Lung (tissue), 12 donors: ENCODE results near the gene SOCS7. TPM values are rescaled to one million over a fixed set of nuclear protein-coding genes. Genes with fewer than 3 reads are reported as not detected.
A peak's percentile ranks its signal among the peaks of the same experiment; 100 is the strongest.

Source experiments
- ATAC-seq: fragments of 200-7000 bp; cut with Tn5 transposase; one replicate; pipeline ENCODE4 v1.9.1; 2020; ENCODE audit warnings: moderate number of reproducible peaks; ENCODE audit not compliant: insufficient read depth, low FRiP score
- DNase-seq, 3 donors: peaks; one replicate each; pipeline ENCODE4 v3.0.0-alpha.2; 2013 to 2017
- H3K27ac ChIP-seq, 2 donors: one replicate each; pipeline ENCODE4 v1.5.1; 2013; ENCODE audit warnings: mild to moderate bottlenecking in 2 of 2, moderate library complexity in 2 of 2, control low read depth in 1 of 2, inconsistent platforms in 1 of 2, low read depth in 1 of 2, low read length in 1 of 2
- H3K27me3 ChIP-seq, 3 donors: one replicate each; pipeline ENCODE4 v1.5.1; 2013; ENCODE audit warnings: low read length in 2 of 3; ENCODE audit not compliant: control insufficient read depth in 3 of 3, insufficient read depth in 3 of 3
- H3K36me3 ChIP-seq, 4 donors: one replicate each; pipeline ENCODE4 v1.5.1; 2013; ENCODE audit warnings: low read length in 4 of 4, mild to moderate bottlenecking in 1 of 4, moderate library complexity in 1 of 4; ENCODE audit not compliant: control insufficient read depth in 4 of 4, insufficient read depth in 4 of 4
- H3K4me1 ChIP-seq, 5 donors: one replicate each; pipeline ENCODE4 v1.5.1; 2013; ENCODE audit warnings: low read length in 5 of 5, mild to moderate bottlenecking in 2 of 5, moderate library complexity in 1 of 5; ENCODE audit not compliant: control insufficient read depth in 5 of 5, insufficient read depth in 5 of 5
- H3K4me3 ChIP-seq: one replicate; pipeline ENCODE4 v1.5.1; 2013; ENCODE audit warnings: mild to moderate bottlenecking, control low read depth, moderate library complexity
- H3K9ac ChIP-seq, 2 donors: one replicate each; pipeline ENCODE4 v1.5.1; 2013; ENCODE audit warnings: low read length in 2 of 2, control low read depth in 1 of 2; ENCODE audit not compliant: insufficient read depth in 1 of 2
- H3K9me3 ChIP-seq, 4 donors: one replicate each; pipeline ENCODE4 v1.5.1; 2013; ENCODE audit warnings: low read length in 3 of 4, mild to moderate bottlenecking in 1 of 4, moderate library complexity in 1 of 4; ENCODE audit not compliant: control insufficient read depth in 4 of 4, insufficient read depth in 3 of 4
- WGBS, 2 donors: extraction: QIAGEN DNeasy Blood & Tissue Kit; methylation state at CpG; one replicate each; pipeline ENCODE4 v1.1.7; 2013; 5-methylcytosine and 5-hydroxymethylcytosine counted together
- polyA plus RNA-seq, 2 donors: library from polyadenylated mRNA; stranded (reverse); fragments of 200-250 nt; gene quantifications; one replicate each; pipeline ENCODE4 v1.2.1, GENCODE V29; 2013
- total RNA-seq, 2 donors: library from RNA; depleted of rRNA in 1 of 2; stranded (reverse); fragments of >200 nt in 1 of 2; gene quantifications; one replicate each; pipeline ENCODE4 v1.2.1, GENCODE V29; 2014 to 2021
- TF ChIP-seq, protein P1 (sequence below): IDR thresholded peaks from 2 replicates; pipeline ENCODE4 v1.5.1; 2012; ENCODE audit warnings: mild to moderate bottlenecking; ENCODE audit errors: control extremely low read depth, extremely low read depth
- donor health status: control.
- donor health status: control.
- donor health status: Bipolar disorder and iron deficiency.
- donor health status: healthy.
- donor health status: DM: yes; HTN: yes; CAD: no.

SOCS7 gene
- total and polyA plus RNA-seq, 4 donors = 6.5 to 23.6 (median 10.2) TPM

DNA sequence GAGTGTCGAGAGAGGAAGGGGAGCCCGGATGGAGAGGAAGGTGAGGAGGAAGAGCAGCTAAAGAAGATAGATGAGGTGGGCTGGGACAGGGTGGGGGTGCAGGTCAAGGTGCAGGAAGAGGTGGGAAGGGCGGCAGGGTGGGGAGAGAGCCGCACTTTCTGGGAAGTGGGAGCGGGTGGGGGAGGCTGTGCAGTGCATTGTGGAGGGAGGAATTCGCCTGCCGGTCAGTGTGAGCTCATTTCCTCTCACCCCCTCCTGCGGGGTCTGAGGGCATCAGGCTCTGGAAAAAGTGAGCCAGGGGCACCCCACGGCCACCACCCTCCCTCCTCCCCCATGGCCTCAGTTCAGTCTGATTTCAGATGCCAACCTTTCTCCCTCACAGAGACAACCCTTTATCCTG, 74.1 kb downstream of the SOCS7 start:
- DNase-seq (peak in 1 of 3 donors; percentile 26), ATAC-seq (no peak)
- H3K27me3 ChIP-seq = no peaks in the 10 kb centered on the region
- whole genome bisulfite sequencing, 2 donors = 23 to 29% methylated on average over 7 to 9 of the region's 9 CpGs
- no peaks in the 10 kb centered on the region for H3K9me3 ChIP-seq
- TF ChIP-seq, protein P1, sequence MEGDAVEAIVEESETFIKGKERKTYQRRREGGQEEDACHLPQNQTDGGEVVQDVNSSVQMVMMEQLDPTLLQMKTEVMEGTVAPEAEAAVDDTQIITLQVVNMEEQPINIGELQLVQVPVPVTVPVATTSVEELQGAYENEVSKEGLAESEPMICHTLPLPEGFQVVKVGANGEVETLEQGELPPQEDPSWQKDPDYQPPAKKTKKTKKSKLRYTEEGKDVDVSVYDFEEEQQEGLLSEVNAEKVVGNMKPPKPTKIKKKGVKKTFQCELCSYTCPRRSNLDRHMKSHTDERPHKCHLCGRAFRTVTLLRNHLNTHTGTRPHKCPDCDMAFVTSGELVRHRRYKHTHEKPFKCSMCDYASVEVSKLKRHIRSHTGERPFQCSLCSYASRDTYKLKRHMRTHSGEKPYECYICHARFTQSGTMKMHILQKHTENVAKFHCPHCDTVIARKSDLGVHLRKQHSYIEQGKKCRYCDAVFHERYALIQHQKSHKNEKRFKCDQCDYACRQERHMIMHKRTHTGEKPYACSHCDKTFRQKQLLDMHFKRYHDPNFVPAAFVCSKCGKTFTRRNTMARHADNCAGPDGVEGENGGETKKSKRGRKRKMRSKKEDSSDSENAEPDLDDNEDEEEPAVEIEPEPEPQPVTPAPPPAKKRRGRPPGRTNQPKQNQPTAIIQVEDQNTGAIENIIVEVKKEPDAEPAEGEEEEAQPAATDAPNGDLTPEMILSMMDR = no peak
- peak overlapping the region; percentile 27 to 63 for H3K27ac ChIP-seq
- no peak overlapping the region for H3K9ac ChIP-seq
- H3K4me3 ChIP-seq = no peak overlapping the region
- no peaks in the 10 kb centered on the region for H3K36me3 ChIP-seq
- H3K4me1 ChIP-seq = peaks cover 4 to 51% (median 19%) of the 10 kb centered on the region in 5 donors

DNA sequence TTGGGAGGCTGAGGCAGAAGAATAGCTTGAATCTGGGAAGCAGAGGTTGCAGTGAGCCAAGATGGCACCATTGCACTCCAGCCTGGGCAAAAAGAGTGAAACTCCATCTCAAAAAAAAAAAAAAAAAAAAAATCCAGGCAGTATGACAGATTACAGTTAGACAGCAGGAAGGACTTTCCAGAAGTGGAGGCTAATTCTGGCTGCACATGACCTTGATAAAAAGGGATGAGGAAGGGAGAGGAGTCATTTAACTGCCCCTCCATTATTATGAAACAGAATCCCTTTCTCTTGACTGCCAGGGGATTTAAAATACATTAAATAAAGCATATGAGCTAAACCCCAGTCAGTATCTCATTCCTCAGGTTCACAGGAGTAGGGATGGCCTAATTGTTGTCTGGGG, 74.8 kb downstream of the SOCS7 start:
- H3K36me3 ChIP-seq = no peaks in the 10 kb centered on the region
- peak overlapping the region in 1 of 2 donors; percentile 63 for H3K27ac ChIP-seq
- no peaks in the 10 kb centered on the region for H3K9me3 ChIP-seq
- no peak for DNase-seq
- H3K4me1 ChIP-seq = peaks cover 4 to 44% (median 15%) of the 10 kb centered on the region in 5 donors
- no peaks in the 10 kb centered on the region for H3K27me3 ChIP-seq
- no peak overlapping the region for H3K4me3 ChIP-seq
- no peak for ATAC-seq
- TF ChIP-seq, protein P1 = no peak
- H3K9ac ChIP-seq = no peak overlapping the region

DNA sequence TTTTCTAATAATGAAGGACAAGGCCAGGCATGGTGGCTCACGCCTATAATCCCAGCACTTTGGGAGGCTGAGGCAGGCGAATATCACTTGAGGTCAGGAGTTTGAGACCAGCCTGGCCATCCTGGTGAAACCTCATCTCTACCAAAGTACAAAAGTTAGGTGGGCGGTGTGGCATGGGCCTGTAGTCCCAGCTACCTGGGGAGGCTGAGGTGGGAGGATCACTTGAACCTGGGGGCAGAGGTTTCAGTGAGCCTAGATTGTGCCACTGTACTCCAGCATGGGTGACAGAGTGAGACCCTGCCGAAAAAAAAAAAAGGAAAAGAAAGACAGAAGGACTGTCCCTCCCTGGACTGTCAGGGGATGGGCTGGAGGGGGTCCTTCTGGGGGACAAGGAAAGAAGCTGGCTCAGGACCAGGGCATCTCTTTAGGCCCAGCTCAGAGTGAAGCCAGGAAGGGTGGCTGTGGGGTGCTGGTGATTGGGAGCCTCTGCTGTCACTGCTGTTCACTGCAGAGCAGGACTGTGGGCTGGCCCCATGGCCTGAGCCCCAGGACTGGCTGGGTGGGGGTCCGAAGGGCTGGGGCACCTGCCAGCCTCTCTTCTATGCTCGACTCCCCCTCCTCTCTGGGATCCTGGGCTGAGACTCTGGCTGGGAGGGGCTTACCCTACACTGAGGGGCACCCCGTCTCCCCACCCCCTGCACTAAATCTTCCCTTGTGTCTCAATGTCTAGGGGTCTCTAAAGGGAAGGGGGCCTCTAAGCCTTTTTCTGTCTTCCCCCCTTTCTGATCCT, 75.7 kb downstream of the SOCS7 start:
- TF ChIP-seq, protein P1 = no peak
- no peak for DNase-seq
- no peaks in the 10 kb centered on the region for H3K27me3 ChIP-seq
- ATAC-seq = no peak
- H3K4me1 ChIP-seq = peaks cover 4 to 34% (median 10%) of the 10 kb centered on the region in 5 donors
- H3K9me3 ChIP-seq = no peaks in the 10 kb centered on the region
- H3K36me3 ChIP-seq = no peaks in the 10 kb centered on the region
- no peak overlapping the region for H3K4me3 ChIP-seq
- H3K9ac ChIP-seq = peak overlapping the region in 1 of 2 donors; percentile 83
- 66 to 67% methylated on average over 6 to 7 of the region's 7 CpGs for WGBS, 2 donors
- H3K27ac ChIP-seq = peak overlapping the region; percentile 85 to 91
